AG04449 (cell line): ENCODE data around the gene TMED5.

Source experiments
- CTCF ChIA-PET: fragments of 350-600 bp; formaldehyde crosslinking; extraction: SDS; loops from one replicate; lab custom pipeline; 2021; ENCODE audit warnings: antibody characterized with exemption; lab: Yijun Ruan, JAX
- POLR2A ChIA-PET: fragments of 400-600, 350-600 bp; formaldehyde crosslinking; extraction: SDS; loops from one replicate; lab custom pipeline; 2020; ENCODE audit warnings: antibody characterized with exemption, inconsistent platforms; lab: Yijun Ruan, JAX
- DNase-seq: peaks from one replicate; pipeline ENCODE4 v3.0.0-alpha.2; 2010; ENCODE audit warnings: low read depth, low spot score
- H3K4me3 ChIP-seq: 2 replicates; pipeline ENCODE4 v1.5.1; 2011; ENCODE audit warnings: low read depth, mild to moderate bottlenecking, control low read depth, low read length
- TF ChIP-seq, protein P1 (sequence below): IDR thresholded peaks from one replicate; pipeline ENCODE4 v1.5.1; 2011; ENCODE audit warnings: mild to moderate bottlenecking, moderate library complexity, low read length, control low read depth, inconsistent platforms; ENCODE audit not compliant: insufficient read depth; ENCODE audit errors: missing control alignments

The TMED5 gene

DNA sequence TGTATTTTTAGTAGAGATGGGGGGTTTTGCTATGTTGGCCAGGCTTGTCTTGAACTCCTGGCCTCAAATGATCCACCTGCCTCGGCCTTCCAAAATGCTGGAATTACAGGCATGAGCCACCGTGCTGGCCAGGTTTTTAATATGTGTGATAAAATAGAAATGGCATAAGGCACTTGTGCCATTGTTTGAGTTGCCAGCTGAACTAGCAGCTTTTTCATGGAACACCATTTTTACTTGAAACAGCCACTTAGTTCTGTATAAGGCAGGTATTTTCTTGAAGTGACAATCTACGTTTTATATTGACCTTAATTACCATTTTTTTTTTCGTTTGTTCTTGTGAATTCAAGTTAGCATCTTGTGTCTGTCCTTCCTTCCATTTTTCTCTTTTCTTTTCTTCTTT is 72.8 kb downstream of the TMED5 start:
- no peak overlapping the region for H3K4me3 ChIP-seq
- ChIA-PET CTCF (interaction anchor here (0.6 kb wide), 1 partner anchor 200 kb away, joined by 3 read pairs; no protein-coding TSS in a partner anchor), POLR2A (no interaction called here)
- TF ChIP-seq, protein P1, sequence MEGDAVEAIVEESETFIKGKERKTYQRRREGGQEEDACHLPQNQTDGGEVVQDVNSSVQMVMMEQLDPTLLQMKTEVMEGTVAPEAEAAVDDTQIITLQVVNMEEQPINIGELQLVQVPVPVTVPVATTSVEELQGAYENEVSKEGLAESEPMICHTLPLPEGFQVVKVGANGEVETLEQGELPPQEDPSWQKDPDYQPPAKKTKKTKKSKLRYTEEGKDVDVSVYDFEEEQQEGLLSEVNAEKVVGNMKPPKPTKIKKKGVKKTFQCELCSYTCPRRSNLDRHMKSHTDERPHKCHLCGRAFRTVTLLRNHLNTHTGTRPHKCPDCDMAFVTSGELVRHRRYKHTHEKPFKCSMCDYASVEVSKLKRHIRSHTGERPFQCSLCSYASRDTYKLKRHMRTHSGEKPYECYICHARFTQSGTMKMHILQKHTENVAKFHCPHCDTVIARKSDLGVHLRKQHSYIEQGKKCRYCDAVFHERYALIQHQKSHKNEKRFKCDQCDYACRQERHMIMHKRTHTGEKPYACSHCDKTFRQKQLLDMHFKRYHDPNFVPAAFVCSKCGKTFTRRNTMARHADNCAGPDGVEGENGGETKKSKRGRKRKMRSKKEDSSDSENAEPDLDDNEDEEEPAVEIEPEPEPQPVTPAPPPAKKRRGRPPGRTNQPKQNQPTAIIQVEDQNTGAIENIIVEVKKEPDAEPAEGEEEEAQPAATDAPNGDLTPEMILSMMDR, result no peak
- no peak for DNase-seq

DNA sequence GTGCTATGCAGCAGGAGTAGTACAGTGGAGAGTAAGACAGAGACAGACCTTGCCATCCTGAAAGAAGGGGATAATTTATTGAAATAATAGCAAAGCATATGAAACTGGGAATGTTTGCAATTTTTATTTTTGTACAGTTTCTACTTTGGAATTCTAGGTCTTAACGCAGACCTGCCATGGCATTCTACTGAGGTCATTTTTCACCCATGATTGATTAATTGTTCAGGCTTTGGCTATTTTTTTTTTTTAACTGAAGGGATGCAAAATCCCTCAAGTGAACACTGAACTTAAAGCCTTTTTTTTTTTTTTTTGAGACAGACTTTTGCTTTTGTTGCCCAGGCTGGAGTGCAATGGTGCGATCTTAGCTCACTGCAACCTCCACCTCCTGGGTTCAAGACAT is 74.0 kb downstream of the TMED5 start:
- TF ChIP-seq, protein P1, result no peak
- ChIA-PET CTCF (no interaction called here), POLR2A (no interaction called here)
- H3K4me3 ChIP-seq, result no peak overlapping the region
- no peak for DNase-seq

DNA sequence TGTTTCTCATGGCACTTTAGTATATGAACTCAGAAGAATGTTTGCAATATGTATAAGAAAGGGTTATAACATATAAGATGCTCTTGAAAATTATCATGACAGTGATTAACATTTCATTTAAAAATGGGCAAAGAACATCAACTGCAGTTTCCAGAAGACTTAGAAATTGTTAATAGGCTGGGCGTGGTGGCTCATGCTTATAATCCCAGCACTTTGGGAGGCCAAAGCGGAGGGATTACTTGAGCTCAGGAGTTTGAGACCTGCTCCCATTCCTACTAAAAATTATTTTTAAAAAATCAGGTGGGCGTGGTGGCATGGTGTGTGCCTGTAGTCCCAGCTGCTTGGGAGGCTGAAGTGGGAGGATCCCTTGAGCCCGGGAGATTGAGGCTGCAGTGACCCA is 78.1 kb downstream of the TMED5 start:
- DNase-seq, result no peak
- ChIA-PET CTCF (interaction anchor here (1.0 kb wide), 1 partner anchor 8 kb away, joined by 4 read pairs; no protein-coding TSS in a partner anchor), POLR2A (no interaction called here)
- TF ChIP-seq, protein P1, result no peak
- no peak overlapping the region for H3K4me3 ChIP-seq
